Measurements from ENCODE around the gene OR7C1.

The OR7C1 gene

GRCh38 chr19:14835011-14835410 is at the start of gene OR7C1, which contains the start of gene OR7A5:
Gene OR7C1, minus strand, starts transcription at chr19:14835185. Its CDS starts 35,049 bp downstream, at chr19:14800136.
Gene OR7A5, minus strand, starts transcription at chr19:14835185. Its CDS starts 6,944 bp downstream, at chr19:14828241.
- H3K4me3 ChIP-seq (ENCODE audit: low read depth, low read length) = no peak within 1 kb of the TSS
- no peak for TF ChIP-seq CTCF (IDR thresholded peaks at IDR 0.05; ENCODE audit: control insufficient read depth, extremely low read depth, insufficient read depth)
- no peak for DNase-seq (ENCODE audit: low read depth)

DNA sequence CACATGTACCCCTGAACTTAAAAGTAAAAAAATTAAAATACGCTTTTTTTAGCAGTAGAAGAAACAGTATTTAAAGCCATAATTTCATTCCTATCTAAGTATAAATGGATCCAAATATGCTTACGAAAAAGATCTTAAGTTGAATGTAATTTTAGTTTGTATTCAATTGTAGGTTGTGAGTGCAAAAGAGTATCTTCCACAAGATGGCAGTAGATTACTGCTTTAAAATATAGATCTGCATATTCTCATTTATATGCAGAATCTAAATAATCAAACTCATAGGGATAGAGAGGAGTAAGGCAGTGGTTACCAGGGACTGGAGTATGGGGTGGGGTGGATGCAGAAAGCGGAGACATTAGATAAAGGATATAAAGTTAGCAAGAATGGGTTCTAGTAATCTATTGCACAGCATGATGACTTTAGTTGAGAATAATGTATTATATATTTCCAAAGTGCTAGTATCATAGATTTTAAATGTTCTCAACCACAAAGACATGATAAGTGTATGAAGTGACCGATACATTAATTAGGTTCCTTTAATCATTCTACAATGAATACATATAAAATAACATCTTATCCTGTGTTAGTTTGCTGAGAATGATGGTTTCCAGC is 36.7 kb upstream of the OR7C1 start:
- no peak overlapping the region for H3K4me3 ChIP-seq (ENCODE audit: low read depth, low read length)
- peak; percentile 59 for TF ChIP-seq CTCF (IDR thresholded peaks at IDR 0.05; ENCODE audit: control insufficient read depth, extremely low read depth, insufficient read depth)
- DNase-seq (ENCODE audit: low read depth) = no peak

GRCh38 chr19:14868497-14868896 is 33.5 kb upstream of the OR7C1 start:
- DNase-seq (ENCODE audit: low read depth) = no peak
- TF ChIP-seq CTCF (IDR thresholded peaks at IDR 0.05; ENCODE audit: control insufficient read depth, extremely low read depth, insufficient read depth) = no peak
- no peak overlapping the region for H3K4me3 ChIP-seq (ENCODE audit: low read depth, low read length)

GRCh38 chr19:14848822-14849221 is 13.8 kb upstream of the OR7C1 start, which contains the start of gene OR7A10:
Gene OR7A10, minus strand, starts transcription at chr19:14848922. Its CDS starts 7,045 bp downstream, at chr19:14841877.
- no peak for TF ChIP-seq CTCF (IDR thresholded peaks at IDR 0.05; ENCODE audit: control insufficient read depth, extremely low read depth, insufficient read depth)
- DNase-seq (ENCODE audit: low read depth) = no peak
- H3K4me3 ChIP-seq (ENCODE audit: low read depth, low read length) = no peak within 1 kb of the TSS

- no peak for TF ChIP-seq CTCF (IDR thresholded peaks at IDR 0.05; ENCODE audit: control insufficient read depth, extremely low read depth, insufficient read depth)
These were observed 8.6 kb upstream of the OR7C1 start for GRCh38 chr19:14843578-14843977.

DNA sequence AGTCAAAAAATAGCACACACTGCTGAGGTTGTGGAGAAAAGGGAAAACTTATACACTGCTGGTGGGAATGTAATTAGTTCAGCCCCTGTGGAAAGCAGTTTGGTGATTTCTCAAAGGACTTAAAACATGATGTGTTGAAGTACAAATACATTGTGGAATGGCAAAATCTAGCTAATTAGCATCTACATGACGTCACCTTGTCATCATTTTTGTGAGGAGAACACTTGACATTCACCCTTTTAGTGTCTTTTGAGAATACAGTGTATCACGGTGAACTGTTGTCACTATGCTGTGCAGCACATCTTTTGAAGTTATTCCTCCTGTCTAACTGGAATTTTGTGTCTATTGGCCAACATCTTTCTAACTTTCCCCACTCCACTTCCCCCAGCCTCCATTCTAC is 8.2 kb upstream of the OR7C1 start:
- DNase-seq (ENCODE audit: low read depth) = no peak
- H3K4me3 ChIP-seq (ENCODE audit: low read depth, low read length) = no peak overlapping the region
- no peak for TF ChIP-seq CTCF (IDR thresholded peaks at IDR 0.05; ENCODE audit: control insufficient read depth, extremely low read depth, insufficient read depth)

More at GRCh38 chr19:14843578-14843977, 8.6 kb upstream of the OR7C1 start:
- DNase-seq (ENCODE audit: low read depth) = no peak
- H3K4me3 ChIP-seq (ENCODE audit: low read depth, low read length) = no peak overlapping the region

DNA sequence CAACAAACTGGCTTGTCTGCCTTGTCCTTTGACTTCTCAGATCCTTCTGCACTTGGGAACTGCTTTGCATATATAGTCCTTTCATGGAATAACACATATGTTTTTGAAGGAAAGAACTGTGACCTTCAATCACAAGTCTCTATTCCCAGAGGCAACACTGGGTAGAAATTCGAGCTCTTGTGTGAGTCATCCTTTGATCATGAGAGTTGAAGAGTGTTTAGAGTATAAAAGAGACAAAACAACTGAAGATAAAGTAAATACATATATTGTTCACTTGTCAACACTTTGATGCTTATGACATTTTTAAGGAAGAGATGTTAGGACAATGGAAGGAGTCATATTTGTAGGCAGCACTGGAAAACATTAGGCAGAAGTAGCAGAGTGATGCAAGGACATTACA is 5.2 kb upstream of the OR7C1 start:
- no peak overlapping the region for H3K4me3 ChIP-seq (ENCODE audit: low read depth, low read length)
- no peak for TF ChIP-seq CTCF (IDR thresholded peaks at IDR 0.05; ENCODE audit: control insufficient read depth, extremely low read depth, insufficient read depth)
- DNase-seq (ENCODE audit: low read depth) = no peak
